NCI-H2196 treated with DMSO at 0.1 percent for 48 hours (cell line): ENCODE data around the gene MEF2C.

ENCODE experiments used
- DNase-seq: peaks from one replicate; lab custom pipeline; 2025; ENCODE audit not compliant: unreplicated experiment; lab: John Stamatoyannopoulos, UW

MEF2C gene

DNA sequence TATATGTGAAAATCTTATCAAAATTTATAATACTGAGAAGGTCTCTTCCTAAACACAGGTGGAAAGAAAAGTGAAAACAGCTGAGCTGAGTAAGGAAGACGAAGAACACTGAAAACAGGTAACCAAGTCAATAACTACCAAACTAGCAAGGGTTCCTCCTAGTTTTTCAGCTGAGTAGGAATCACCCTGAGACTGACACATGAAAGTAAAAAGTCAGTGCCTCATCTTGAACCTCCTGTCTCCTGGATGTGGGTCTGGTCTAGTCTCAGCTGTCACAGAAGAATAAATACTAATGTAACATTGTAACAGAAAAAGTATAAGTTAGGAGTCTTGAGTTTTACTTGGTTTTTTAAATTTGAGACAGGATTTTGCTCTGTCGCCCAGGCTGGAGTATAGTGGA, 121.0 kb downstream of the MEF2C start:
- DNase-seq: no peak

DNA sequence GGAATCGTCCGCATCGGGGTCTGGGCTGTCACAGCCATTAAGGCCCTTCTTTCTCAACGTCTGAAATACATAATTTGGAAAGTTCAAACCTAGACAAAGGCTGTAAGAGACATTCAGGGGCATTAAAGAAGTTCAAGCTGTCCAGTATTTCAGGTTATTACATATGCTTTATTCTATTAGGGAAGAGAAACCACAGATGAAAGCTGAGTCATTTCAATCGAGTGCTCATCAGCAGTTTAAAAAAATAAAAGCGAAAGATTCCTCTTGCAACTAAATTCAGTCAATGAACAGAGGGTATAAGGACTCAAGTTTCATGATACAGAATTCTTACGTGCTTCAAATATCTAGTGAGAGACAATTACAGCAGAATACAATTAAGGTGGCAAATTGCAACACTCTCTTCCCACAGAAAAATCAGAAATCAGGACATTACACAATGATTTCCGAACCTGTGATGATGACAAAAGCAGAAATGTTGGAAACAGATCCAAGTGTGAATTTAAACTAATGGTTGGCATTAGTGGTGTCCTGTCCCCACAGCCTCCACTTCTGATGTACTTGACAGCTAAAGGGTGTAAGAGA, 121.6 kb downstream of the MEF2C start:
- no peak for DNase-seq

DNA sequence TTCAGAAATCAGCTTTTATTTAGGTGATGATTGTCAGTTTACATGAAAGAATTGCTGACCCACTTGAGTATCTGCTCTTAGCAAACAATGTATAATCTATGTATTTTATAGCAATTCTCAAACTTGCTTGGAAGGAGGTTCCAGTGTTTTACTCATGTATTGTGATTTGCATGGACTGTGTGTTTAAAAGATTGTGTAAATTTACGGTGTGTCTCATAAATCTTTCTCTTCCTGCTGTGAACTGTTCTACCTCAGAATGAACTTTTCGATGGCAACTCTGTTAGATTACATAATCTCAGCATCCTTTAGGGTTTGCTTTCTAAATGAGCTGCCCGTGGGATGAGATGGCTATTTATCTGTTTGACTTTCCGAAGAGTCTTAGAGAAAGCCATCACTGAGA, 122.5 kb downstream of the MEF2C start:
- DNase-seq: no peak

DNA sequence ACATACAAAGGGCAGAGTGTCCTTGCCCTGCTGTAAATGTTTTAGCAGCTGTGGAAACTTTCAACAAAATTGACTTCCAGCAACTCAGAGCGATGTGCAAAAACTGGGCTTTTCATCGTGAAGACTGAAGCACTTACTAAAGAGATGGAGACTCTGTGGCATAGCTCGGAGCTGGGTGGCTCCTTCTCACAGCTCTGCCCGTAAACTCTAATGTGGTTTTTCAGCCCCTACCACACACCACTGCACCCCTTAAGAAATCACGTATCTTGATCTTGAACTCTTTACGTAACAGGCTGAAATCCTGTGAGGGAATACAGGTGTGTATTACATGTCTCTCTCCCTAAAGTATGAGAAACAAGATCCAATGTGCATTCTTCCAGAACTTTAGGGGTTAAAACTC, 124.4 kb downstream of the MEF2C start:
- DNase-seq: no peak

DNA sequence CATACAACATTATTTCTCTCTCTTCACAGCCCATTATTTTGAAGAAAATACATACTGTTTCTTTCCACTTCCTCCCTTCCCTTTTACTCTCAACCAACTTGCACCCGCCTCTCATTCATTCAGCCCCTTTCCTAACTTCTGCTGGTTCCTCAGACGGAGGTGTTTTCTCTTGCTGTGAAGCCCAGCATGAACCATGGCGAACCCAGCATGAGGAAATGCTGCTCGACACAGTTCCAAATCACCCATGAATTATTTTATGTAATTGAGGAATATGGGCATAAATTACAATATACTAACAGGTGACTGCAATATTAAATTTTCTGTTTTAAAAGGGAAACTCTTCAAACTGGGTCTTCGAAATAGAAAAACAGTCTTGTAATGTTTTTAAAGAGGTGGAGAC, 124.8 kb downstream of the MEF2C start:
- no peak for DNase-seq

DNA sequence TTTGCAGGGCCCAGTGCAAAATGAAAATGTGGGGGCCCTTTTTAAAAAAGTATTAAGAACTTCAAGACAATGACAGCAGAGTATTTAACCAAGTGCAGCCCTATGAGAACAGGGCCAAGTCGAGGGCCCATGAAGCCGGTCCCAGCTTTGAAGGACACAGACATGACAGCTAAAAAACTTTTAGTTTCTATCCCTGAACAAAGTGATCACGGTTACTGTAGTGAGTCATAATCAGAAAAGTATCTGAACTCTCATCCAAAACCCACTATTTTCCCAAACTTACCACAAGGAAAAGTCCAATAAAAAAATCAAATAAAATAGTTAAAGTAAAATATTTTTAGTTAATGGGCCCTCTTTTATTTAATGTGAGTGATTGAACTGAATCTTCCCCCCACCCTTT, 126.0 kb downstream of the MEF2C start:
- DNase-seq: no peak

DNA sequence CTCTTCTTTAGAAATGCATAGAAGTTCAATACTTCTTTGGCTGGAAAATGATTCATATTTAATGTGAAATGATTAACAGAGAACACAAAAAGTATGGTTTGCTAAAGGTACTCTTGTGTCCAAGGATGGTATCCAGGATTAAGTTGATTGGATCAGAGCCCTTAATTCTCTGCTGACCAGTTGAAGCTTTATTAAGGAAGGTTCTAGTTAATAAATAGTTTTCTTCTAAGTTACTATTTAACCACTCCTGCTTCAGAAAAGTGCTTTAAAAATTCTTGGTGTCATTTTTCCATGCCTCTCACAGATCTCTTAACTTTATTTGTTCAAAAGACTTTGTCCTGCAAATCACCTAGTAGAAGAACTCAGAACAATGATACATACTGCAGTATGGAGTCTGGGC, 134.3 kb downstream of the MEF2C start:
- no peak for DNase-seq

DNA sequence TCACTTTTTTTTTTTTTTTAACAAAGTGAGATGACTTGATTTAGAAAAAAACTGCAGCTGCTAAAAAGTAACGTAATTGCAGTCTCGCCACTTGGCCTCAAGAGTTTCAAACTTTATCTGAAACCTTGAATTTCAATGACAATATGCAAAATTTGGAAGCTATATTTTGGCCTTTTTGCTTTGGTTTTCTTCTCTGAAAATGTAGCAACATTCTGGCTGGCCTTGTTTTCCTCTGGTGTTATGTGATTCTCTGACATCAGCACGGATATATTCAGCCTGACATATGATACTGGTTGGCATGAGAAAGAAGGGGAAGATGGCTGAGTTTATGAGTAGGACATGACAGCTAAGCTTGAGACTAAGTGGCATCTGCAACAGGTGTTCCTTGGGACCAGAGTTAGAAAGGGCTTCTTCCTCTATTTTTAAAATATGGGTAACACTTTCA, 136.5 kb downstream of the MEF2C start:
- DNase-seq: no peak

DNA sequence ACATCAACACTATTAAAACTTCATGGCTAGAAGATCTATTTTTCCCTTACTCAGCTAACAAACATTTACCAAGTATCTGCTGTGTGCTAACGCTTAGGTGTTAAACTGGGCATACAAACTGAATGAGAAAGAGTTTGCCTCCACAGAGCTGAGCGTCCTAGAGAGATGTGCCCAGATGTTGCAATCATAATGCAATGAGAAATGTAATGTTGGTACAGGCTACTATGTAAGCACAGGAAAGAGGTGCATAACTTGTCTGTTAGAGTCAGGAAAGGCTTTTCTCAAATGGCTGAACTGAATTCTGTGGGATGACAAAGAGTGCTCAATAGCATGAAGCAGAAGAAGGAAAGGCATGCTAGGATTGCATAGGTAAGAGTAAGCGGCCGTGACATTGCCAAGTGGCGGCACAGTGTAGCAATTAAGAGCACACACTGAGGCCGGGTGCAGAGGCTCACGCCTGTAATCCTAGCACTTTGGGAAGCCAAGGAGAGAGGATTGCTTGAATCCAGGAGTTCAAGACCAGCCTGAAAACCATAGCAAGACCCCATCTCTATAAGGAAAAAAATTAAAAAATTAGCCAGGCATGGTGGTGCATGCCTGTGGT, 137.8 kb downstream of the MEF2C start:
- DNase-seq: no peak

DNA sequence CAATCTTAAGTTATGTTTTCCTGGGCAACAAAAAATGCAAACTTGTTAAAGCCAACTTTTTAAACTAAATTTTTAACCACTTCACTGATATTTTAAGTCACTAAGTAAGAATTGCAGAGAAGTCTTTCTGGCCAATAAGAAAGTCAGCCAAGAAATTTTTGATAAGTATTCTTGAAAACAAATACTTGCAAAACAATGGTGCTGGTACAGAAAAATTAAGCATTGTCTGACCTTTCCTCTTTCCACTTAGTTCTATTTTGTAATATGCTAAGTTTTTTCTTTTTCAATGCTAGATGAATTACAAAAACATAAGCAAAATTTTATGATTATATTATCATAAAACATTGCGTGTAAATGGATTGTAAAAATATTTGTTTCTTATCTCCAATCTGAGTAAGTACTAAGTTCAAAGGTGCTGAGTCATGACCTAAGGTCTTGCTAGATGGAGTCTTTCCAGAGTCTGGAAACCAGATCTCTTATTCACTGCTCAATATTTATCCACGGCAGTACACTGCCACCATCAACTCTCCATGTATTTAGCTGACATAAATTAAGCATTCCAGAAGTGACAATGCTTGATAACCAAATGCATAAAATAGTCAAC, 139.7 kb downstream of the MEF2C start:
- DNase-seq: no peak

DNA sequence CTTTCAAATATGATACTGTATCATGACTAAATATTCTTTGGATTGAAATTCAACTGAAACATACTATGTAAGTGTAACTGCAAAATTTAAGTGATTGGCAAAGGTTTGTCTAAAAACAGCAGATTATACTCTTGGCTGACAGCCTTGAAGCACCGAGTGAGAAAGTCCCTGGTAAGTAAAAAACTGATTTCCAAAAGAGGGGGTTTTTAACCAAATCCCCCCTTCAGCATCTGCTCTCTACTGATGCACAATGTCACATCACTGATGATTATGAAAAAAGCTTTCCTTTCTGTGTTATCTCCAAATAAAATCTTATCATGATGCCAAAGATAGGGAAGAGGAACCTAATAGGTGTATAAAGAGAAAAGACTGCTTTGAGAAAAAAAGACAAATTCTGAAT, 141.0 kb downstream of the MEF2C start:
- no peak for DNase-seq

DNA sequence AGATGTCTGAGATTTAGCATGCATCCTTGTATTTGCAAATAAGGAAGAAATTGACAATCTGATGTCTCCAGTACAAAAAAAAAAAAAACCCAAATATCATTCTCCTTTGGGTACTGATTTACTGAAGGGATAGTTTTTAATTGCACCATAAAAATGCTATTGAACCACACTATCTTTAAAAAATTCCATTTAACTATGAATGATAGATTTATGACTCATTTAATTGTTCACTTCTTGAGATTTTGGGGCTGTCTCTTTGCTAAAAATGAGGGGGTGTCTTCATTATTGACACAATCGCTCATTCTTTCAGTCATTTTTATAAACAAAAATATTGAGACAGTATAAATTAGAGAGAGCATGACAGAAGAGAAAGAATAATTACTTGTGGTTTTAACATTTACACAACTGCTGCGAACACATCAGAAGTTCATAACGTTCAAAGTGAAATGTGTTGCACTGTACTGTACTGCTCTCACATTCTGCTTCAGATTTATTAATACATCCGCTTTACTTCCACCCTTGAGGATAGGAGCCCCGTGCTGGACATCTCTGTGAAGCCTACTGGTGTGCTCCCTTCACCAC, 142.3 kb downstream of the MEF2C start:
- DNase-seq: no peak

DNA sequence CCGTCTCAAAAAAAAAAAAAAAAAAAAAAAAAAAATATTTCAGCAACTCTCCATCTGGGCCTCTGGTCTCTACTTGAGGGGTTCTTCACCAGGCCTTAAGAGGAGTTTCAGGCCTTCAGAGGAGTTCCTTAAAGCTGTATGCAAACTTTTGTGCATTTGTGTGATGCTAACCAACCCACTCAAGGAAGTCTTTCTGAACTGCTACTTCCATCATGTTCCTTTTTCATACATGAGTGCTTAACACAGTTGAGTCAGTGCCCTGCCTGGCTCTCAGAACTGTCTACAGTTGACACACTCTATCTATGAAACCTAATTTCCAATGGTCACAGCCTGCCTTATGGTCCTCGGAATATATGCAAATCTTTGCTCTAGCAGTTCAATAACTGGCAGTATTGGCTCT, 146.5 kb downstream of the MEF2C start:
- no peak for DNase-seq

DNA sequence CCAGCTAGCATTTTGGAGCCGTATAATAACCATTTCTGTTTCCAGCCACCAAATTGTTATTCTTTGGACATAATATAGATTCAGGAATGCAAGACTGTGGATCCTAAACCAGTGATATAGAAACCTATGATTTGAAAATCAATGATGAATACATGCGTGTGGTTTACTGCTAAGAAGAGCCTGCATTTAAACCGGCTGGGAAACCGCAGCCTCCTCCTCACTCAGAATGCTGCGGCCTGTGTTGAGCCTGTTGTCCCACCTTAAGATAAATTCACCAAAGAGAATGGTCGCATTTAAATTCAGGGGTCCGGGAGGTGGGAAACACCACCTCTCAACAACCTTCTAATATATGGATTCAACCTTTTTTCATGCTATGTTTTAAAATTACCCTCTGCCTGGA, 148.0 kb downstream of the MEF2C start:
- no peak for DNase-seq

DNA sequence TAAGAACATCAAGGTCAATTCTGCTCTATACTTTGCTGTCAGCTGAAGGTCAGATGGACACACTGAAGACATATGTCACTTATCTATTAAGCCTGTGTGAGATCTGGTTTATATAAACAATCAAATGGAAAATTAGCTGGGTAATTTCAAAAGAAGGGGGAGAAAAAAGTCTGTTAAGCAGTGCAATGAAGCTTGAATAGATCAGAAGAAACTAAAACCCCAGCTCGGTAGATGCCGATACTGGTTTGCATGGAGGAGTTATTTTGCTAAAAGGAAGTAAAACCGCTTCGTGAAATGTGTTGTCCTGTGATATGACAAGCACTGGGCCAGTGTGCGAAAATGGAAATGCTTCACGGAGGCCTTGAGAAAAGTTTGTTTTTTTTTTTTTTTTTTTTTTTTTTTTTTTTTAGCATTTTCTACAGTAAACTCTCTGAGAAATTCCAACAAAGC, 148.8 kb downstream of the MEF2C start:
- DNase-seq: no peak

DNA sequence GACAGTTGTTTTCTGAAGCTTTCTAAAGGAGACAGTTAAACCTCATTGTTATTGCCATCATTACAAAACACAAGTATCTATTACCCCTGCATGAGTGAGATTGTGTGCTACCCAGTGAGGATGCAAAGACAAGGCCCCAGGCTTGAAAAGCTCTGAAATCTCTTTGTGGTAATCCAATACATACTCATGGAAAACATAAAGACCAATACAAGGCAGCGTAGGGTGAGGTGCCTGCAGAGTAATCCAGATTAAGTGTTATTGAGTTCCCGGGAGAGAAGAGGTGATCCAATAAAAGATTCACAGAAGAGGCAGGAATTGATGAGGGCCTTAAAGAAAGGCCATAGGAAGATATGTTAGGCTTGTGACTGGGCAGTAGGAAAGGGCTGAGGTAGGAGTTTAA, 150.1 kb downstream of the MEF2C start:
- DNase-seq: no peak

DNA sequence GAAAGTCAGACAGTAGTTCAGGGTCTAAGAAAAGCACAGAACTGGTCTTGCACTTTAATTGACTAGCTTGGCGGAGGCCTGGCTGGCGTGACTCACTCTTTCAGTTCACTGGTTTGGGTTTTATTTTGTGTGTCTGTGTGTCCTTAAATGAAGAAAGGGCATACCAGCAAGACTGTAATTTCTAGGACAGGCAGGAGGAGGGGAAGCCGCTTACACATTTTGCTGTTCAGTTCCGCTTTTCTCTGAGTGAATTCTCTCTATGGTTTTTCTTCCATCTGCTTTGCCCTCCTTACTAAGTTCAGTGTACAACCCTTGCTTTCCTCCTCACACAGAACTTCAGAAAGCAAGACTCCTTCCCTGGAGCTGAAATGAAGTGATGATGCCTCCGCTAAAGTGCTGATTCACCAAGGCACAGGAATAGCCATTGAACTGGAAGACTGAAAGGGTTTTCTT, 150.8 kb downstream of the MEF2C start:
- no peak for DNase-seq

DNA sequence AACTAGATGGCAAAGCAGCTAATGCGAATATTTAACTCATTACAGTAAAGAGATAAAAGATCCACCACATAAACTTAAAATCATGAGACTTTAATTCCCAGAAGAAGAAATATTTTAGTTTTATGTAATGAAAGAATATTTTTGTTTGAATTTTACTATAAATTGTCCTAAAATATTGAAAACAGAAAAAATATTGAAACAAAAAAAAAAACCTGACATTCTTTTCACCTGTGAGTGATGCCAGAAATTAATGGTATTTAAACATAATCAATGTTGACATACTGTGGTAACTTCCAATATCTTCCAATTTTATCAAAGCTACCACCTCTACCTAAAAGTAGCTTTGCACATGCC, 153.2 kb downstream of the MEF2C start:
- DNase-seq: no peak

DNA sequence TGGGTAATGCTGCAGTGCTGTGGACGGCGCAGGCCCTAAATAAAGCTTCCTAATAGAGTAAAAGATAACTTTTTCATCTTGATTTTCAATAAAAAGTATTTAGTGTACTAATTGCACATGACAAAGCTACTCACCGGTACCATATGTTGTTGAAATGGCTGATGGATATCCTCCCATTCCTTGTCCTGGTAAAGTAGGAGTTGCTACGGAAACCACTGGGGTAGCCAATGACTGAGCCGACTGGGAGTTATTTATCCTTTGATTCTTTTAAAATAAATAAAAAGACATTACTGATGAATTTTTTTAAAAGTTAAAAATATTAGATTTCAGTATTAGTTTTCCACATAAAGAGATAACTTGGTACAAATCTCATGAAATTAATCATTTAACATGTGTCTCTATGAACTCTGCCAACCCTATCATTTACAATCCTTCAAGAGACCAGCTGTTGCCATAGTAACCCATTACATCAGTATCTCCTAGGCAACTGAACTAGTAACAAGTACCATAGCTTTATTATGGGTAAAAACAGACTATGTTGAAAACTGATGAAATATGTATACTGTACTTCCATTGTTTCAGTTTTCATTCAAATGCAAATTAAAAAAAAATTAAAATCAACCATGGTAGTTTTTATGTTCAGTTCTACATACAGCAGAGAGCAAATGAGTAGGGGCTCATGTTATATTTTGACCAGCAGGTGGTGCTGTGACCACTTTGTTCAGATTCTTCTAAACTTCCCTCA, 153.7 kb downstream of the MEF2C start:
- DNase-seq: peak; percentile 30

DNA sequence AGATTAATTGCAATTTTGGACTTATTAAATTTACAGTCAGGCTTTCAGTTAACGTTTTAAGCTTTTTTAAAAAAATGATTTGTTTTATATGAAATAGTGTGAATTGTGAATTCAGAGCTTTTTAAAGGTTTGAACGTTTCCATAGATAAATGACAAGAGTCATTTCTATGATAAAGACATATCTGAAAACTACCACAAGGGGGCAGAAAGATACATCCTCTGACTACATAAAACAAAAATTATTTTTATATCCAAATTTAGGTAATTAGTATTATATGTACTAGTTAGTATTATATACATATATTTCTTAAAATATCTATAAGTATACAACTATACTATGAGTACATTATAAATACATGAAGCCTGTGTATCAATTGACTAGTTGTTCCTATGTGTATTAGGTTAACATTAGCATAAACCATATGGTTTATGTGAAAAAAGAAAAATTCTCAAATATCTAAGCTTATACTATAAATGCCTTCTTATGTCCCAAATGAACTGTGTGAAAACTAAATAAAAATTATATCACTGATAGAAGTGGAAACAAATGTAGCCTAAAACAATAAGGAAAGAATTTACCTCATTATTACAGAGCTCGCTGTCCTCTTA, 155.2 kb downstream of the MEF2C start:
- DNase-seq: no peak

DNA sequence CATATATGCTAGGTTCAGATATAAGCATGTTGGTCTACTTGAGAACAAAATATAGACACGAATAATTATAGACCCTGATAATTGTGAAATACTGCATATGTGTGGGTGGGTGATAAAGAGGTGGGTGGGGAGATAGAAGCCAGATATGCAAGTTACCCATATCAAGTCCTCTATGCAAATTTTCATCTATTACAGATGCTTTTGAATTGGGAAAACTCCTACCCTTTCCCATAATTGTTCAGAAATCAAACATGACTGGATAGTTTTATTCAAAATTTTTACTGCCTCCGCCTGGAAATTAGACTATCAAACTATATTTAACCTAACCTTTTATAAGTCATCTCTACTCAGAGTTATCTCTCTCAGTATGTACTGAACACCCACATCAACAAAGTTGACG, 157.5 kb downstream of the MEF2C start:
- no peak for DNase-seq
